T-helper 2 cell treated with Interferon-gamma antibody and Interleukin-4, amounts not matched to agents 5 μg/mL and 100 μg/mL, for 36 hours (primary cell): ENCODE measurements around the gene CCDC88B.

Experiments
- DNase-seq: peaks from one replicate; pipeline ENCODE4 v3.0.0; 2021; ENCODE audit warnings: low spot score
- H3K27ac Mint-ChIP-seq: one replicate; pipeline ENCODE4 v1.8.0; 2021; ENCODE audit warnings: mild to moderate bottlenecking, mixed read lengths
- H3K27me3 Mint-ChIP-seq: one replicate; pipeline ENCODE4 v1.8.0; 2021; ENCODE audit warnings: low read depth, mixed read lengths
- H3K36me3 Mint-ChIP-seq: one replicate; pipeline ENCODE4 v1.8.0; 2021; ENCODE audit warnings: low read depth, mixed read lengths
- H3K4me1 Mint-ChIP-seq: one replicate; pipeline ENCODE4 v1.8.0; 2021; ENCODE audit warnings: low read depth, mixed read lengths
- H3K4me3 Mint-ChIP-seq: one replicate; pipeline ENCODE4 v1.8.0; 2022; ENCODE audit warnings: mild to moderate bottlenecking, moderate library complexity, mixed read lengths
- H3K9me3 Mint-ChIP-seq: one replicate; pipeline ENCODE4 v1.8.0; 2021; ENCODE audit warnings: mixed read lengths

CCDC88B gene

GRCh38 chr11:64361659-64362058 is 21.7 kb downstream of the CCDC88B start:
- peaks cover 27% of the 10 kb centered on the region for H3K4me1 Mint-ChIP-seq
- no peak overlapping the region for H3K27ac Mint-ChIP-seq
- H3K27me3 Mint-ChIP-seq = no peaks in the 10 kb centered on the region
- DNase-seq = no peak
- H3K36me3 Mint-ChIP-seq = peaks cover 48% of the 10 kb centered on the region
- no peaks in the 10 kb centered on the region for H3K9me3 Mint-ChIP-seq
- no peak overlapping the region for H3K4me3 Mint-ChIP-seq

GRCh38 chr11:64362339-64362738 is 22.3 kb downstream of the CCDC88B start:
- no peaks in the 10 kb centered on the region for H3K27me3 Mint-ChIP-seq
- H3K4me3 Mint-ChIP-seq = no peak overlapping the region
- no peak overlapping the region for H3K27ac Mint-ChIP-seq
- no peaks in the 10 kb centered on the region for H3K9me3 Mint-ChIP-seq
- peaks cover 50% of the 10 kb centered on the region for H3K36me3 Mint-ChIP-seq
- peaks cover 27% of the 10 kb centered on the region for H3K4me1 Mint-ChIP-seq
- DNase-seq = no peak

- Mint-ChIP-seq H3K36me3 (peaks cover 53% of the 10 kb centered on the region), H3K27me3 (no peaks in the 10 kb centered on the region), H3K9me3 (no peaks in the 10 kb centered on the region), H3K4me1 (peaks cover 21% of the 10 kb centered on the region), H3K27ac (no peak overlapping the region), H3K4me3 (no peak overlapping the region)
- no peak for DNase-seq
Observed at GRCh38 chr11:64364435-64364834, 24.4 kb downstream of the CCDC88B start.

- Mint-ChIP-seq H3K9me3 (no peaks in the 10 kb centered on the region), H3K4me1 (peaks cover 16% of the 10 kb centered on the region), H3K27ac (no peak overlapping the region), H3K36me3 (peaks cover 52% of the 10 kb centered on the region), H3K4me3 (no peak overlapping the region), H3K27me3 (no peaks in the 10 kb centered on the region)
- DNase-seq = no peak
Observed at GRCh38 chr11:64364911-64365310, 24.9 kb downstream of the CCDC88B start.

- DNase-seq = no peak
- Mint-ChIP-seq H3K4me1 (peaks cover 2% of the 10 kb centered on the region), H3K27ac (no peak overlapping the region), H3K9me3 (no peaks in the 10 kb centered on the region), H3K27me3 (no peaks in the 10 kb centered on the region), H3K36me3 (peaks cover 47% of the 10 kb centered on the region), H3K4me3 (no peak overlapping the region)
Observed at GRCh38 chr11:64366751-64367150, 26.7 kb downstream of the CCDC88B start.

- Mint-ChIP-seq H3K4me1 (peaks cover 2% of the 10 kb centered on the region), H3K27ac (no peak overlapping the region), H3K9me3 (no peaks in the 10 kb centered on the region), H3K36me3 (peaks cover 35% of the 10 kb centered on the region), H3K27me3 (no peaks in the 10 kb centered on the region), H3K4me3 (no peak overlapping the region)
- no peak for DNase-seq
Observed at GRCh38 chr11:64367931-64368672, 28.1 kb downstream of the CCDC88B start.

- no peak overlapping the region for H3K4me3 Mint-ChIP-seq
- H3K4me1 Mint-ChIP-seq = peaks cover 2% of the 10 kb centered on the region
- H3K9me3 Mint-ChIP-seq = no peaks in the 10 kb centered on the region
- DNase-seq = no peak
- H3K36me3 Mint-ChIP-seq = peaks cover 32% of the 10 kb centered on the region
- H3K27ac Mint-ChIP-seq = no peak overlapping the region
- no peaks in the 10 kb centered on the region for H3K27me3 Mint-ChIP-seq
Observed at GRCh38 chr11:64368673-64369074, 28.7 kb downstream of the CCDC88B start.

GRCh38 chr11:64369440-64370421 is 29.7 kb downstream of the CCDC88B start:
- Mint-ChIP-seq H3K27me3 (no peaks in the 10 kb centered on the region), H3K36me3 (peaks cover 27% of the 10 kb centered on the region)
- no peak for DNase-seq

GRCh38 chr11:64371201-64371600 is 31.2 kb downstream of the CCDC88B start:
- Mint-ChIP-seq H3K4me3 (no peak overlapping the region), H3K27ac (no peak overlapping the region), H3K4me1 (peaks cover 2% of the 10 kb centered on the region), H3K27me3 (no peaks in the 10 kb centered on the region), H3K9me3 (no peaks in the 10 kb centered on the region), H3K36me3 (peaks cover 17% of the 10 kb centered on the region)
- DNase-seq = no peak

More at GRCh38 chr11:64369440-64370421, 29.7 kb downstream of the CCDC88B start:
- no peaks in the 10 kb centered on the region for H3K9me3 Mint-ChIP-seq
- H3K4me1 Mint-ChIP-seq = peaks cover 2% of the 10 kb centered on the region
- H3K27ac Mint-ChIP-seq = no peak overlapping the region
- no peak overlapping the region for H3K4me3 Mint-ChIP-seq

- Mint-ChIP-seq H3K27ac (no peak overlapping the region), H3K4me1 (no peaks in the 10 kb centered on the region), H3K4me3 (no peak overlapping the region), H3K9me3 (no peaks in the 10 kb centered on the region), H3K36me3 (peaks cover 11% of the 10 kb centered on the region), H3K27me3 (no peaks in the 10 kb centered on the region)
- DNase-seq = no peak
Observed at GRCh38 chr11:64372021-64372420, 32.0 kb downstream of the CCDC88B start.

GRCh38 chr11:64372802-64373597 is 33.0 kb downstream of the CCDC88B start:
- H3K27me3 Mint-ChIP-seq = no peaks in the 10 kb centered on the region
- DNase-seq = no peak
- no peak overlapping the region for H3K4me3 Mint-ChIP-seq
- peaks cover 9% of the 10 kb centered on the region for H3K36me3 Mint-ChIP-seq
- no peak overlapping the region for H3K27ac Mint-ChIP-seq
- H3K9me3 Mint-ChIP-seq = no peaks in the 10 kb centered on the region
- H3K4me1 Mint-ChIP-seq = no peaks in the 10 kb centered on the region

- Mint-ChIP-seq H3K9me3 (no peaks in the 10 kb centered on the region), H3K27ac (no peak overlapping the region), H3K4me3 (no peak overlapping the region), H3K36me3 (peaks cover 9% of the 10 kb centered on the region), H3K4me1 (no peaks in the 10 kb centered on the region), H3K27me3 (no peaks in the 10 kb centered on the region)
- DNase-seq = no peak
Observed at GRCh38 chr11:64373598-64373974, 33.6 kb downstream of the CCDC88B start.

GRCh38 chr11:64376071-64376470 is 36.1 kb downstream of the CCDC88B start:
- H3K27ac Mint-ChIP-seq = no peak overlapping the region
- no peaks in the 10 kb centered on the region for H3K4me1 Mint-ChIP-seq

More at GRCh38 chr11:64376071-64376470, 36.1 kb downstream of the CCDC88B start:
- H3K9me3 Mint-ChIP-seq = no peaks in the 10 kb centered on the region
- H3K27me3 Mint-ChIP-seq = no peaks in the 10 kb centered on the region
- H3K4me3 Mint-ChIP-seq = no peak overlapping the region
- no peak for DNase-seq
- H3K36me3 Mint-ChIP-seq = peaks cover 2% of the 10 kb centered on the region
